ENCODE data around the gene CD200R1L. TPM values are rescaled to one million over a fixed set of nuclear protein-coding genes. Genes with fewer than 3 reads are reported as not detected.

CD200R1L gene, protein sequence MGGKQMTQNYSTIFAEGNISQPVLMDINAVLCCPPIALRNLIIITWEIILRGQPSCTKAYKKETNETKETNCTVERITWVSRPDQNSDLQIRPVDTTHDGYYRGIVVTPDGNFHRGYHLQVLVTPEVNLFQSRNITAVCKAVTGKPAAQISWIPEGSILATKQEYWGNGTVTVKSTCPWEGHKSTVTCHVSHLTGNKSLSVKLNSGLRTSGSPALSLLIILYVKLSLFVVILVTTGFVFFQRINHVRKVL
- total RNA-seq, result not detected

DNA sequence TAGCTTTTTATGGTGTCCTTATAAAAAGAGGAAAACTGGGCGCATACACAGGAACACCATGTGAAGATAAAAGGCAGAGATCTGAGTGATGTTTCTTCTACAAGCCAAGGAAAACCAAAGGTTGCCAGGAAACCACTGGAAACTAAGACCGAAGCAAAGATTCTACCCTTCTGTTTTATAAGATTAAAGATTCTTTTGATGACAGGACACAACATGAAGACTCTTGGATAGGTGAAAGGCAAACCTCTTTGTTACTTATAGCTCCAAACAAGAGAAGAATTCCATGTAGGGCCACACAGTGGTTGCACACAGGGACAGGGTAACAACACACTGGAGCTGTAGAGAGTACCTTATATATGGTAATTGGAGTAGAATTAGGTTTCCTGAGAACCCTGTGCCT is at the start of gene CD200R1L:
Gene CD200R1L, minus strand, starts transcription at position 101 of the 400 bp plus-strand sequence. CDS start 17,497 bp downstream, outside the sequence.
- no peak for TF ChIP-seq POLR2A (IDR thresholded peaks at IDR 0.05)
- TF ChIP-seq, protein P1, sequence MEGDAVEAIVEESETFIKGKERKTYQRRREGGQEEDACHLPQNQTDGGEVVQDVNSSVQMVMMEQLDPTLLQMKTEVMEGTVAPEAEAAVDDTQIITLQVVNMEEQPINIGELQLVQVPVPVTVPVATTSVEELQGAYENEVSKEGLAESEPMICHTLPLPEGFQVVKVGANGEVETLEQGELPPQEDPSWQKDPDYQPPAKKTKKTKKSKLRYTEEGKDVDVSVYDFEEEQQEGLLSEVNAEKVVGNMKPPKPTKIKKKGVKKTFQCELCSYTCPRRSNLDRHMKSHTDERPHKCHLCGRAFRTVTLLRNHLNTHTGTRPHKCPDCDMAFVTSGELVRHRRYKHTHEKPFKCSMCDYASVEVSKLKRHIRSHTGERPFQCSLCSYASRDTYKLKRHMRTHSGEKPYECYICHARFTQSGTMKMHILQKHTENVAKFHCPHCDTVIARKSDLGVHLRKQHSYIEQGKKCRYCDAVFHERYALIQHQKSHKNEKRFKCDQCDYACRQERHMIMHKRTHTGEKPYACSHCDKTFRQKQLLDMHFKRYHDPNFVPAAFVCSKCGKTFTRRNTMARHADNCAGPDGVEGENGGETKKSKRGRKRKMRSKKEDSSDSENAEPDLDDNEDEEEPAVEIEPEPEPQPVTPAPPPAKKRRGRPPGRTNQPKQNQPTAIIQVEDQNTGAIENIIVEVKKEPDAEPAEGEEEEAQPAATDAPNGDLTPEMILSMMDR (IDR thresholded peaks at IDR 0.05), result no peak
- TF ChIP-seq EP300 (IDR thresholded peaks at IDR 0.05), result no peak
- no peak for TF ChIP-seq POLR2AphosphoS5 (IDR thresholded peaks at IDR 0.05)
- Histone ChIP-seq H3K9me3 (no peaks in the 10 kb centered on the region), H3K27ac (no peak within 1 kb of the TSS), H3K4me1 (no peaks in the 10 kb centered on the region), H3K27me3 (no peaks in the 10 kb centered on the region), H3K36me3 (no peaks in the 10 kb centered on the region), H3K4me3 (no peak within 1 kb of the TSS)
- no peak for DNase-seq (ENCODE audit: low spot score in 2 of 2)
- WGBS, result 74% methylated on average over 2 of the region's 2 CpGs

DNA sequence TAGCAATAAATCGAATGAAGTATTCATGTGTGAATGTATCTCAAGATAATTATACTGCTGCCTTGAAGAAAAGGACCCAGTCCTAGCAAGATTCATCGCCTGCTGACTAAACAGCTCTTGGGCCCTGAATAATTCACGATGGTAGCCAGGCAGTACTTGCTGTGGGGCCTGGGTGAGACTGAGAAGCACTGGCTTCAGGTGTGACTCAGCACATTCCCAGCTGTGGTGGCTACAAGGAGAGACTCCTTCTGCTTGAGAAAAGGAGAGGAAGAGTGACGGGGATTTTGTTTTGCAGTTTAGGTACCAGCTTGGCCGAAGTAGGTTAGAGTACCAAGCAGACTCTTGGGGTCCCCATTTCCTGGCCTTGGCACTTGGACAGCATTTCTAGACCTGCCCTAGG is 47.6 kb upstream of the CD200R1L start:
- DNase-seq (ENCODE audit: low spot score in 2 of 2), result no peak
- WGBS, result 57% methylated on average over 5 of the region's 5 CpGs

DNA sequence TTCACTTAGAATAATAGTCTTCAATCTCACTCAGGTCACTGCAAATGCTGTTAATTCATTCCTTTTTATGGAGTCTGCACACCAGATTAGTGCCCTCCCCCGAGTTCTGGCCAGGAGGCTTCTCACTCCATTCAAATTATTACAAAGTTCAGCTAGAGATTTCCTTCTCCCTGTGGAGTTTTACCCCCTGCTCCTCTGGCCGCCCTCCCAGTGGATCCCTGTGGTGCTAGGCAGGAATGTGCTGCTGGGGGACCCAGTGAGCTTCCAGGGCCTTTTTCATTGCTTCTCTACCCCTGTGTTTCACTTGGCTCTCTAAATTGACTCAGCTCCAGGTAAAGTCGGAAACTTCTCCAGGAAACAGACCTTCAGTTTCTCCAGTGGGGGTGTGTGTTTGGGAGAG is 42.7 kb upstream of the CD200R1L start:
- no peak for DNase-seq (ENCODE audit: low spot score in 2 of 2)
- Histone ChIP-seq H3K9me3 (no peaks in the 10 kb centered on the region), H3K36me3 (no peaks in the 10 kb centered on the region), H3K4me1 (no peaks in the 10 kb centered on the region), H3K4me3 (no peak overlapping the region), H3K27ac (no peak overlapping the region), H3K27me3 (peaks cover 4% of the 10 kb centered on the region)
- TF ChIP-seq POLR2A (IDR thresholded peaks at IDR 0.05), result no peak
- TF ChIP-seq EP300 (IDR thresholded peaks at IDR 0.05), result no peak
- TF ChIP-seq POLR2AphosphoS5 (IDR thresholded peaks at IDR 0.05), result no peak
- TF ChIP-seq, protein P1 (IDR thresholded peaks at IDR 0.05), result no peak
- 80% methylated on average over 3 of the region's 3 CpGs for WGBS

More for the DNA sequence above, 47.6 kb upstream of the CD200R1L start:
- Histone ChIP-seq H3K4me3 (no peak overlapping the region), H3K27ac (no peak overlapping the region), H3K9me3 (no peaks in the 10 kb centered on the region), H3K36me3 (no peaks in the 10 kb centered on the region), H3K4me1 (no peaks in the 10 kb centered on the region), H3K27me3 (peaks cover 4% of the 10 kb centered on the region)
- TF ChIP-seq POLR2A (IDR thresholded peaks at IDR 0.05), result no peak
- TF ChIP-seq POLR2AphosphoS5 (IDR thresholded peaks at IDR 0.05), result no peak
- TF ChIP-seq EP300 (IDR thresholded peaks at IDR 0.05), result no peak
- TF ChIP-seq, protein P1 (IDR thresholded peaks at IDR 0.05), result no peak

DNA sequence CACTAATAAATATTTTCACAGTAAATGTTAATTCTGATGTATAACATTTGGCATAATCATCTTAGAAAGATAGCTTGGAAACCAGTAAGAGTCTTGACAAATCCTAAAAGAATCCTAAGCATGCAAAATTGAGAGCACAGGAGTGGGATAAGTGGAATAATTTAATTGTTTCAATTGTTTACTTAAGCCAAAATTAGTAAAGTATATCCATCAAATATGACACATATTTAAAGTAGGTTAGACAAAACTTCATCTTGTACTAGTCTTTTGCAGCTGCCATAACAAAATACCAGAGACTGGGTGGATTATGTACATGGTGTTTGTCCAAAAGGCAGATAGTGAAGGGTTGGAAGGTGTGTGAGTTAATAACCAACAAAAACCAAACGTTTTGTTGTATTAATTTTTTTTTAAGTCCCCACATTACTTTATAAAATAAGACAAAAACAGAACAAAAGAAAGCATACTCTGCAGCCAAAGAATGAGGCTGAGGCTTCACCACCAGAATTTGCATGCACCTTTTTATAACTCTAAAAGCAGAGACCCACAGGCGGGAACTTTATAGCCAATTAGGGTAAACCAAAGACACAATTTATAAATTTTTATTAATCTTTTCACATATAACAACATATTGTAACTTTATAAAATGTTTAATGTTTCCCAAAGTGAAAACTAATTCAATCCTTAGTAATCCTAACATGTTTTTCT is 41.9 kb upstream of the CD200R1L start:
- 51% methylated on average over 2 of the region's 2 CpGs for WGBS
- Histone ChIP-seq H3K4me1 (no peaks in the 10 kb centered on the region), H3K36me3 (no peaks in the 10 kb centered on the region), H3K27me3 (peaks cover 4% of the 10 kb centered on the region), H3K4me3 (no peak overlapping the region), H3K9me3 (no peaks in the 10 kb centered on the region), H3K27ac (no peak overlapping the region)
- no peak for DNase-seq (ENCODE audit: low spot score in 2 of 2)
- TF ChIP-seq, protein P1 (IDR thresholded peaks at IDR 0.05), result no peak
- no peak for TF ChIP-seq POLR2A (IDR thresholded peaks at IDR 0.05)
- no peak for TF ChIP-seq POLR2AphosphoS5 (IDR thresholded peaks at IDR 0.05)
- TF ChIP-seq EP300 (IDR thresholded peaks at IDR 0.05), result no peak

DNA sequence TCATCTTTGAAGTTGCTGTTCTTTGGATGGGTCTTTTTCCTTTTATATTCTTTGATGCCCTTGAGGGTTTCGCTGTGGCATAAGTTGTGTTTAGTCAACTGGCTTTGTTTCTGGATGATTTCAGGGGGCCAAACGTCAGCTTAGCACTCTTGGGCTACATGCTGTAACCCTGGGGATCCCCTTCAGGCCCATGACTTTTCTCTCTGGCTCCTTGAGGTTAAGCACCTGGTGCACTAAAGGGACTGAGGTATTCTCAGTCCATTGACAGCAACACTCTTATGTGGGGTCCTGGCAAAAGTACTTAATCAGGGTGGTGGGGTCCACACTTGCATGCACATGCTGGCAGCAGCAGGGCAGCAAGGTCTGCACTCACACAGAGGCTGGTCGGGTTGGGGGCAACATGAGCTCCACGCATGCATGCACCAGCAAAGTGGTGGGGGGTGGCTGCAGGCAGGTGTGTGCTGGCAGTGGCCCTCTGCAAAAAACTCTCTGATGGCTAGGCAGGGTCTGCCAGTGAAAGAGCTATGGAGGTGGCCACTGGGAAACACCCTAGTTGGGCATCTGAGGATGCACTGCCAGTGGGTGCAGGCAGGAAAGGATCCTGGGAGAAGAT is 38.1 kb upstream of the CD200R1L start:
- peaks cover 3% of the 10 kb centered on the region for H3K9me3 ChIP-seq
- no peak overlapping the region for H3K27ac ChIP-seq
- H3K4me1 ChIP-seq, result no peaks in the 10 kb centered on the region
- H3K36me3 ChIP-seq, result no peaks in the 10 kb centered on the region
- TF ChIP-seq POLR2A (IDR thresholded peaks at IDR 0.05) (no peak), POLR2AphosphoS5 (IDR thresholded peaks at IDR 0.05) (no peak), EP300 (IDR thresholded peaks at IDR 0.05) (no peak)
- TF ChIP-seq, protein P1 (IDR thresholded peaks at IDR 0.05), result no peak
- H3K4me3 ChIP-seq, result no peak overlapping the region
- no peak for DNase-seq (ENCODE audit: low spot score in 2 of 2)
- H3K27me3 ChIP-seq, result peaks cover 4% of the 10 kb centered on the region
- WGBS, result 81% methylated on average over 2 of the region's 4 CpGs
